GM12872 (cell line): ENCODE data around the gene AGRN.

Experiments
- TF ChIP-seq, protein P1 (sequence below): IDR thresholded peaks from 3 replicates; pipeline ENCODE4 v1.5.1; 2011; ENCODE audit warnings: low read depth, mild to moderate bottlenecking, low read length, moderate library complexity; ENCODE audit not compliant: insufficient read depth

The AGRN gene

GRCh38 chr1:1101503-1101902 lies 81.6 kb downstream of the AGRN start:
- TF ChIP-seq, protein P1, sequence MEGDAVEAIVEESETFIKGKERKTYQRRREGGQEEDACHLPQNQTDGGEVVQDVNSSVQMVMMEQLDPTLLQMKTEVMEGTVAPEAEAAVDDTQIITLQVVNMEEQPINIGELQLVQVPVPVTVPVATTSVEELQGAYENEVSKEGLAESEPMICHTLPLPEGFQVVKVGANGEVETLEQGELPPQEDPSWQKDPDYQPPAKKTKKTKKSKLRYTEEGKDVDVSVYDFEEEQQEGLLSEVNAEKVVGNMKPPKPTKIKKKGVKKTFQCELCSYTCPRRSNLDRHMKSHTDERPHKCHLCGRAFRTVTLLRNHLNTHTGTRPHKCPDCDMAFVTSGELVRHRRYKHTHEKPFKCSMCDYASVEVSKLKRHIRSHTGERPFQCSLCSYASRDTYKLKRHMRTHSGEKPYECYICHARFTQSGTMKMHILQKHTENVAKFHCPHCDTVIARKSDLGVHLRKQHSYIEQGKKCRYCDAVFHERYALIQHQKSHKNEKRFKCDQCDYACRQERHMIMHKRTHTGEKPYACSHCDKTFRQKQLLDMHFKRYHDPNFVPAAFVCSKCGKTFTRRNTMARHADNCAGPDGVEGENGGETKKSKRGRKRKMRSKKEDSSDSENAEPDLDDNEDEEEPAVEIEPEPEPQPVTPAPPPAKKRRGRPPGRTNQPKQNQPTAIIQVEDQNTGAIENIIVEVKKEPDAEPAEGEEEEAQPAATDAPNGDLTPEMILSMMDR, result no peak
